Activated CD4-positive, alpha-beta memory T cell treated with anti-CD3 and anti-CD28 coated beads for 36 hours (primary cell): ENCODE results near the gene PLPPR3. TPM values are rescaled to one million over a fixed set of nuclear protein-coding genes. Genes with fewer than 3 reads are reported as not detected.
A peak's percentile ranks its signal among the peaks of the same experiment; 100 is the strongest.

Experiments
- CTCF ChIA-PET: fragments of 350-600 bp; sonication (Branson Sonifier 250); formaldehyde crosslinking; loops from one replicate; lab custom pipeline; 2021; ENCODE audit warnings: antibody characterized with exemption, inconsistent platforms; lab: Charles Lee
- POLR2A ChIA-PET: fragments of 350-600 bp; sonication (Branson Sonifier 250); formaldehyde crosslinking; loops from one replicate; lab custom pipeline; 2021; ENCODE audit warnings: antibody characterized with exemption; lab: Charles Lee
- DNase-seq: peaks from one replicate; pipeline ENCODE4 v3.0.0-alpha.2; 2020
- H3K27ac Mint-ChIP-seq: one replicate; pipeline ENCODE4 v1.8.0; 2021; ENCODE audit warnings: mixed read lengths
- H3K27me3 Mint-ChIP-seq: one replicate; pipeline ENCODE4 v1.8.0; 2021; ENCODE audit warnings: mixed read lengths
- H3K36me3 Mint-ChIP-seq: one replicate; pipeline ENCODE4 v1.8.0; 2021; ENCODE audit warnings: mixed read lengths
- H3K4me1 Mint-ChIP-seq: one replicate; pipeline ENCODE4 v1.8.0; 2021; ENCODE audit warnings: low read depth, mixed read lengths
- H3K4me3 Mint-ChIP-seq: one replicate; pipeline ENCODE4 v1.8.0; 2021; ENCODE audit warnings: mild to moderate bottlenecking, mixed read lengths
- H3K9me3 Mint-ChIP-seq: one replicate; pipeline ENCODE4 v1.8.0; 2021; ENCODE audit warnings: mixed read lengths
- intact Hi-C: fragments of 100-400 bp; cut with micrococcal nuclease; formaldehyde crosslinking; loops from one replicate; pipeline ENCODE4 v1.15.1; 2023
- total RNA-seq, 2 experiments: library from RNA; stranded (reverse); gene quantifications; one replicate each; pipeline ENCODE4 v1.2.3, GENCODE V29; 2021

PLPPR3 gene
- total RNA-seq, 2 experiments from 2014 or later: not detected

GRCh38 chr19:808423-808775 is 13.4 kb downstream of the PLPPR3 start:
- Mint-ChIP-seq H3K36me3 (peaks cover 55% of the 10 kb centered on the region), H3K27me3 (no peaks in the 10 kb centered on the region), H3K9me3 (no peaks in the 10 kb centered on the region), H3K4me3 (no peak overlapping the region), H3K27ac (no peak overlapping the region), H3K4me1 (peaks cover 12% of the 10 kb centered on the region)
- CTCF ChIA-PET: no interaction called here
- POLR2A ChIA-PET: interaction anchor here (3.1 kb wide), 1 partner anchor 9 kb away, joined by 8 read pairs; no protein-coding TSS in a partner anchor
- no peak for DNase-seq
- intact Hi-C loops: no loop called here

- peaks cover 56% of the 10 kb centered on the region for H3K36me3 Mint-ChIP-seq
- H3K27ac Mint-ChIP-seq: no peak overlapping the region
- no peaks in the 10 kb centered on the region for H3K9me3 Mint-ChIP-seq
- no peak for DNase-seq
- H3K4me1 Mint-ChIP-seq: peaks cover 14% of the 10 kb centered on the region
- no peak overlapping the region for H3K4me3 Mint-ChIP-seq
- CTCF ChIA-PET: no interaction called here
- intact Hi-C loops: no loop called here
- POLR2A ChIA-PET: interaction anchor here (3.1 kb wide), 1 partner anchor 9 kb away, joined by 8 read pairs; no protein-coding TSS in a partner anchor
- no peaks in the 10 kb centered on the region for H3K27me3 Mint-ChIP-seq
Measured at GRCh38 chr19:807627-808422, 13.9 kb downstream of the PLPPR3 start.

- ChIA-PET CTCF (no interaction called here), POLR2A (no interaction called here)
- peaks cover 58% of the 10 kb centered on the region for H3K36me3 Mint-ChIP-seq
- no peak overlapping the region for H3K27ac Mint-ChIP-seq
- H3K27me3 Mint-ChIP-seq: no peaks in the 10 kb centered on the region
- intact Hi-C loops: no loop called here
- no peaks in the 10 kb centered on the region for H3K9me3 Mint-ChIP-seq
- no peak for DNase-seq
- H3K4me3 Mint-ChIP-seq: no peak overlapping the region
- H3K4me1 Mint-ChIP-seq: peaks cover 22% of the 10 kb centered on the region
Measured at GRCh38 chr19:806815-807421, 14.8 kb downstream of the PLPPR3 start.

GRCh38 chr19:805600-806550 is 15.9 kb downstream of the PLPPR3 start:
- POLR2A ChIA-PET: no interaction called here
- Mint-ChIP-seq H3K27ac (no peak overlapping the region), H3K36me3 (peaks cover 58% of the 10 kb centered on the region), H3K9me3 (no peaks in the 10 kb centered on the region), H3K4me3 (no peak overlapping the region), H3K27me3 (no peaks in the 10 kb centered on the region), H3K4me1 (peaks cover 32% of the 10 kb centered on the region)
- DNase-seq: no peak
- intact Hi-C loops: no loop called here
- CTCF ChIA-PET: no interaction called here

- DNase-seq: no peak
- ChIA-PET POLR2A (no interaction called here), CTCF (no interaction called here)
- peaks cover 39% of the 10 kb centered on the region for H3K4me1 Mint-ChIP-seq
- H3K27ac Mint-ChIP-seq: no peak overlapping the region
- intact Hi-C loops: no loop called here
- H3K36me3 Mint-ChIP-seq: peaks cover 59% of the 10 kb centered on the region
- H3K27me3 Mint-ChIP-seq: no peaks in the 10 kb centered on the region
- no peaks in the 10 kb centered on the region for H3K9me3 Mint-ChIP-seq
- H3K4me3 Mint-ChIP-seq: no peak overlapping the region
Measured at GRCh38 chr19:805166-805551, 16.6 kb downstream of the PLPPR3 start.

- intact Hi-C loops: no loop called here
- ChIA-PET POLR2A (interaction anchor here (0.8 kb wide), 1 partner anchor 10 kb away, joined by 3 read pairs; no protein-coding TSS in a partner anchor), CTCF (no interaction called here)
- no peak overlapping the region for H3K27ac Mint-ChIP-seq
- peaks cover 58% of the 10 kb centered on the region for H3K36me3 Mint-ChIP-seq
- peaks cover 44% of the 10 kb centered on the region for H3K4me1 Mint-ChIP-seq
- no peak for DNase-seq
- no peaks in the 10 kb centered on the region for H3K27me3 Mint-ChIP-seq
- no peaks in the 10 kb centered on the region for H3K9me3 Mint-ChIP-seq
- H3K4me3 Mint-ChIP-seq: no peak overlapping the region
Measured at GRCh38 chr19:804419-805165, 17.2 kb downstream of the PLPPR3 start.

GRCh38 chr19:803686-804418 is 17.9 kb downstream of the PLPPR3 start:
- Mint-ChIP-seq H3K9me3 (no peaks in the 10 kb centered on the region), H3K27ac (no peak overlapping the region), H3K27me3 (no peaks in the 10 kb centered on the region), H3K4me3 (no peak overlapping the region), H3K36me3 (peaks cover 63% of the 10 kb centered on the region), H3K4me1 (peaks cover 45% of the 10 kb centered on the region)
- CTCF ChIA-PET: interaction anchor here (1.2 kb wide), 1 partner anchor 167 kb away, joined by 4 read pairs; no protein-coding TSS in a partner anchor
- POLR2A ChIA-PET: interaction anchor here (0.6 to 1.8 kb wide), 3 partner anchors 11 to 227 kb away, joined by 3 to 5 read pairs (median 3); no protein-coding TSS in a partner anchor
- intact Hi-C loops: no loop called here
- DNase-seq: no peak

GRCh38 chr19:803099-803561 is 18.6 kb downstream of the PLPPR3 start:
- ChIA-PET CTCF (interaction anchor here (1.2 kb wide), 1 partner anchor 168 kb away, joined by 4 read pairs; no protein-coding TSS in a partner anchor), POLR2A (interaction anchor here (0.6 to 1.8 kb wide), 2 partner anchors 12 to 228 kb away, joined by 3 to 5 read pairs; no protein-coding TSS in a partner anchor)
- no peaks in the 10 kb centered on the region for H3K27me3 Mint-ChIP-seq
- no peak overlapping the region for H3K4me3 Mint-ChIP-seq
- intact Hi-C loops: no loop called here
- peaks cover 68% of the 10 kb centered on the region for H3K36me3 Mint-ChIP-seq
- H3K4me1 Mint-ChIP-seq: peaks cover 45% of the 10 kb centered on the region
- no peaks in the 10 kb centered on the region for H3K9me3 Mint-ChIP-seq
- DNase-seq: no peak
- no peak overlapping the region for H3K27ac Mint-ChIP-seq

GRCh38 chr19:802498-803098 is 19.2 kb downstream of the PLPPR3 start:
- peaks cover 42% of the 10 kb centered on the region for H3K4me1 Mint-ChIP-seq
- POLR2A ChIA-PET: interaction anchor here (1.8 kb wide), 1 partner anchor 12 kb away, joined by 5 read pairs; no protein-coding TSS in a partner anchor
- H3K36me3 Mint-ChIP-seq: peaks cover 63% of the 10 kb centered on the region
- intact Hi-C loops: no loop called here
- peak overlapping the region; percentile 65 for H3K27ac Mint-ChIP-seq
- peak overlapping the region; percentile 86 for H3K4me3 Mint-ChIP-seq
- CTCF ChIA-PET: interaction anchor here (1.2 kb wide), 1 partner anchor 168 kb away, joined by 4 read pairs; no protein-coding TSS in a partner anchor
- H3K27me3 Mint-ChIP-seq: no peaks in the 10 kb centered on the region
- DNase-seq: no peak
- H3K9me3 Mint-ChIP-seq: no peaks in the 10 kb centered on the region

- Mint-ChIP-seq H3K4me1 (peaks cover 39% of the 10 kb centered on the region), H3K9me3 (no peaks in the 10 kb centered on the region), H3K27me3 (no peaks in the 10 kb centered on the region), H3K27ac (peak overlapping the region; percentile 33), H3K36me3 (peaks cover 56% of the 10 kb centered on the region), H3K4me3 (peak overlapping the region; percentile 86)
- DNase-seq: no peak
- CTCF ChIA-PET: interaction anchor here (1.2 kb wide), 1 partner anchor 169 kb away, joined by 4 read pairs; no protein-coding TSS in a partner anchor
- intact Hi-C loops: no loop called here
- POLR2A ChIA-PET: interaction anchor here (1.8 kb wide), 1 partner anchor 13 kb away, joined by 5 read pairs; no protein-coding TSS in a partner anchor
Measured at GRCh38 chr19:801861-802497, 19.8 kb downstream of the PLPPR3 start.
